Neuron (in vitro differentiated cells): ENCODE results near the gene CORO1C.

Source experiments
- H2AFZ ChIP-seq: one replicate; pipeline ENCODE4 v1.6.1; 2013; ENCODE audit warnings: low read depth, mild to moderate bottlenecking, inconsistent platforms, low read length, moderate library complexity
- H3K27me3 ChIP-seq: one replicate; pipeline ENCODE4 v1.6.1; 2013; ENCODE audit warnings: low read length; ENCODE audit not compliant: insufficient read depth
- H3K36me3 ChIP-seq: one replicate; pipeline ENCODE4 v1.6.1; 2013; ENCODE audit warnings: low read length; ENCODE audit not compliant: insufficient read depth
- H3K4me1 ChIP-seq: one replicate; pipeline ENCODE4 v1.6.1; 2013; ENCODE audit warnings: low read length; ENCODE audit not compliant: insufficient read depth
- H3K4me3 ChIP-seq: 2 replicates; pipeline ENCODE4 v1.5.1; 2013; ENCODE audit warnings: mild to moderate bottlenecking, low read length, moderate library complexity
- H3K9me3 ChIP-seq: one replicate; pipeline ENCODE4 v1.6.1; 2013; ENCODE audit warnings: low read length

Gene CORO1C

DNA sequence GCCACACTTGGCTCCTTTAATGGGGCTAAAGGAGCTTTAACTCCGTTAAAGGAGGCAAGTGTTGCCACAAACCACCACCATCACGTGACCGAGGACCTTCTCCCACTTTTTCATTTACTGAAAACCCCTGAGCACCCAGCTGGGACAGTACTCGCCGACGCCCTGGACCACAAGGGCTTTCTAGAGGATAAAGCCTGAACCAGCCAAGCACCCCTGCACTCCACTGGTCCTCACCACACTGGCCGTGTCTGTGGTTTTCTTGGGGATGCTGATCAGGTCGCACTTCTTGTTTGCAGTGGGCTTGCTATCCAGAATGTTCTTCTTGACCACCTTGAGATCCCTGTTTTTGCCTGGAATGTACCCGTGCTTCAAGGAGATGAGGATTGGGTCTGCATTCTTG lies 82.9 kb downstream of the CORO1C start:
- Histone ChIP-seq H3K4me1 (peaks cover 3% of the 10 kb centered on the region), H3K9me3 (no peaks in the 10 kb centered on the region), H2AFZ (no peak overlapping the region), H3K27me3 (no peaks in the 10 kb centered on the region), H3K36me3 (peaks cover 84% of the 10 kb centered on the region), H3K4me3 (no peak overlapping the region)

DNA sequence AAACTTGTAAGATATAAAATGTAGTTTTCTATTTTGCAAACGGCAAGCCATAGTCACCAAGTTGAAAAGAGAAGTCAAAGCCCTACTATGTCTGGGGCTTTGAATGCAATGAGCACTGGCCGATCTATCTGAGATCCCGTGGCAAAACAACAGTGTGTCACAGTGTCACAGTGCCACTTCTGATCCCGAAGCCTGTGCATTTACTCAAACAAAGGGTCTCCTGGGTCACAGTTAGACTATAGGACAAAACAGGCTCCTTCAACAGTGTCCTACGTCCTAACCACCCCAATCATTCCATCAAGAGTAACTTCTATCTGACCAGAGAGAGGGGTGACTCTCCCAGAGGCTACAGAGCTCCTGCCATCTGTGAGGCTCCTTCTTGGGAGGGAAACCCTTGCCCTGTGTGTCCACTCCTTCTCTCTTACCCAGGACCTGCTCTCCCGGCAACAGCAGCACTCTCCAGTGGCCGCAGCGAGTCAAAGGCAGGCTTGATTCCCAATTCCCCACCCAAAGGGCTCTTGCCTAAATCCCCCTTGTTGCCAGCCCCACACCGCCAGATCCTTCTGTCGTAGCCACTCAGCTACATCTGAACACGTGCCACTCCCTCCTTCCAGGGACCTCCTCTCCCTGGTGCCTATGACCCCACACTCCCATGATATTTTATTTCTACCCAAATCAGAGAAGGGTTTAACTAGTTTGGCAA lies 83.6 kb downstream of the CORO1C start:
- Histone ChIP-seq H3K27me3 (no peaks in the 10 kb centered on the region), H3K36me3 (peaks cover 78% of the 10 kb centered on the region)

DNA sequence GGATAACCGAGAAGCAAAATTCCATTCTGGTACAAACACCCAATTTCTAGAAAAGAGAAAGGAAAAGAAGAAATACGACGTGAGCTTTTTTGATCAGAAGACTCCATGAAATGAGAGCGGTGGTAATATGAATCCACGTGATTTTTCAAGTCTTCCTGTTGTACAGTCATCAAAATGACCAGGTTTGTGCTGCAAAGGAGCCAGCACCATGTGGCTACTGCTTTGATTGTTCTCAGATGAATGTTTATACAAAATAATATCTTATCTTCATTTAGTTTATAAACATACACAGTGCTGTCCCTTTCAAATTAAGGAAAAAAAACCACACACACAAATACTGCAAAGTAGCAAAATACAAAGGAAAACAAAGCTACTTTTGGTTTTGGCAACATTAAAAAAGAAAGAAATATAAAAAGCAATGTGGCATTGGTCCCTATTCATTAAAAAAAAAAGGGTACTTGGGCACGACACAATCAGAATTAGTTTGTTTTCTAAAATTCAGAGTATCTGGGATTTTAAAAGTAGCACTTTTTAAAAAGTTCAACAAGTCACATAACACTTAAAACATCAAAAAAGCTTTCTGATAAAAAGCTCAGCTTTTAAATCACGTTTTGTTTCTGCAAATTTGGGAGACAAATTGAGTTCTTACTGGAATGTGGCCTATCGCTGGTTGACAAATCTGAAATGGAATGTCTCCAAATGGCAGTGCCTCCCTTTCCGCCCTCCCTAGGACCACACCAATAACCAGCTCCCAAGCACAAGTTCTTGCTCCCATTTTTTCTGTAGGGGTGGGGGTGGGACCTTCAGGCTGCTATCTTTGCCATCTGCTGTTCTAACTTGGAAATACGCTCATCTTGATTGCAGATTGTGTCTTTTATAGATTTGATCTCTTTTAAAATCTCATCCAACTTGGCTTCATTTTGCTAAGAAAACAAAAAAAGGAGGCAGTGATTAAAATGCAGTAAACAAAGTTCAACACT lies 84.4 kb downstream of the CORO1C start:
- Histone ChIP-seq H3K36me3 (peaks cover 70% of the 10 kb centered on the region), H3K27me3 (no peaks in the 10 kb centered on the region), H2AFZ (no peak overlapping the region), H3K4me1 (peaks cover 3% of the 10 kb centered on the region), H3K9me3 (no peaks in the 10 kb centered on the region), H3K4me3 (no peak overlapping the region)

More for the DNA sequence above, 83.6 kb downstream of the CORO1C start:
- no peak overlapping the region for H3K4me3 ChIP-seq
- H2AFZ ChIP-seq = no peak overlapping the region
- H3K4me1 ChIP-seq = peaks cover 3% of the 10 kb centered on the region
- no peaks in the 10 kb centered on the region for H3K9me3 ChIP-seq

DNA sequence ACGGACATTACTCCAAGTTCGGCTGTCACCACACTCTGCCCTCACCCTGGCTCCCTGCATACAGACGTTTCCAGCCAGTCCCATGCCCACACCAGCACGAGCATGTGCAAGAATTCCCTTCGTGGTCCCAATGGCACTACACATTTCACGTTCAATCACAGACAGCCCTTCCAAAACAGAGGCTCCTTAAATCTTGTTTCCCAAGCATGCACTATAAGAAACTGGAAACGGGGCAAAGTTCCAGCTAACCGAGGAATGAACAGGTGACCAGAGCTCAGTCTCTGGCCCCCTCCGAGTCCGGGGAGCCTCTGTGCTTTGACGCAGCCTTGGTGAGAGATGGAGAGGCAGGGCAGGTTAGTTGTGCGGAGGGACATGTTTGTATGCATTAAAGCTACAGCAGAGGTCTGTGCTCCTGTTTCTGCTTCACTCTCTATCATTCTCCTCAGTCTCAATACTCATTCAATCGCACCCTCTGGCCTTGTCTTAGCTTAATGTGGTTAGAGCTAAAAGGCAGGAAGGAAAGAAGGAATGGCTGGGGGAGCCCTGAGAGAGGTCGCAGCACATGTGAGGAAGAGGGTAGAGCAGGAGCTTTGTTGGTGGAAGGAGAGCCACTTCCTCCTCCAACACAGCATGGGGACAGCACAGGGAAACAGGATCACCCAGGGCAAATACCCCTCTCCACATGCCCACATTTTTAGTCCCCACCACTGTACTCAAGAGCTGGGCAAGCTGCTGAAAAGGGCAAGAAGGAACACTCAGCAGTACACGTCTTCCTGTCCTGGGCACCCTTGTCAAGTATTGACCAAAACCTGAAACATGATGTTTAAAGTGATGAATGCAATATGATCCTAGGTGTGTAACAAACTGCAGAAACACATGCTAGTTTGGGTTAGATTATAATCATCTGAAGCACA lies 85.4 kb downstream of the CORO1C start:
- Histone ChIP-seq H3K27me3 (no peaks in the 10 kb centered on the region), H3K9me3 (no peaks in the 10 kb centered on the region), H3K36me3 (peaks cover 61% of the 10 kb centered on the region), H2AFZ (no peak overlapping the region), H3K4me3 (no peak overlapping the region), H3K4me1 (peaks cover 3% of the 10 kb centered on the region)

DNA sequence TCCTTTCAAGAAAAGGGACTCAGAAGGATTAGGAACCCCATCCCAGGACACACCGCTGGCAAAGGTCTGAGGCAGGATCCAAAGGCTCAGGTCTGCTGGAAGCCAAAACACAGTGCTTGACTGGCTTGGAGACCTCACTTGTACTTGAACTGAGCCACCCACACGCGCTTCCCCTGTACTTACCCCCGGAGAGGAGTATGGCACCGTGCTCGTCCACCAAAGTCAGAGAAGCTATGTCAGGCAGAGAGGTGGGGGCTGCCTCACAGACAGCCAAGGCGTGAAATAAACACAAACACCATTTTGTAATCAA lies 86.6 kb downstream of the CORO1C start:
- Histone ChIP-seq H2AFZ (no peak overlapping the region), H3K36me3 (peaks cover 49% of the 10 kb centered on the region), H3K4me3 (no peak overlapping the region), H3K4me1 (peaks cover 6% of the 10 kb centered on the region), H3K27me3 (no peaks in the 10 kb centered on the region), H3K9me3 (no peaks in the 10 kb centered on the region)

DNA sequence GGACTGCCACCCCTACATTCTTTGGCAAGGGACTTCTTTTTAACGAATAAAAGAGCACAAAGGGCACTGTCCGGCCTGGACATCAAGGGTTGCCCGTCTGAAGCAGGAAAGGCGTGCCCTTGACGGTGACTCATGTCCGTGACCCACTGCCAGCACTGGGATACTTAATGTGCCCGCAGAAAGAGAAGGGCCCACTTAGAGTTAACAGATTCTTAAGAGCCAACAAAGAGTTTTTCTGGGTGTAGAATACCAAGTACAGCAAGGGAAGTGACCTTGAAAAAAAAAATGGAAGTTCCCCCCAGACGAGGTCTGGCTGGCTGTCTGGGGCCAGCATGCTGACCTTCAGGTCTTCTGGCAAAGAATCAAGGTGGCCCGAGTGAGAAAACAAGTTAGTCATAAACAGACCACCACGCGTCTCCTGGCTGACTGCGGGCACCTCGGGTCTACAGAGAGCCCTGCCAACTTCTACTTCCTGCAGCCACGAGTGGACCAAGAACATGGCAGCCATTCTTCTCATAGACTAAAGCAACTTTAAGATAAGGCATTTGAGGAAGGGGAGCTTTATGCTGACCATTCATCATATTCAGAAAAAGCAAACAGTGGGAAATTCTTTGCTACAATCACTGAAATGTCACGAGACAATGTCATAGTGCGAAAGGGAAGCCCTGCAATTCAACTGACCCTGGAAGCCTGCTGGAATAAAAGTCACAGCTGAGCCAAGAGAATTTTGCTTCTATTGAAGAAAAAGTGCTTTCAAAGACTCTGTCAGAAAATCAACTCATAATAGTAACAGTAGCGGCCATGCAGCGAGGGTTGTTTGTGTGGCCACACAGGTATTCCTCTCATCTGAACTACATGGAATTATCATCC lies 87.1 kb downstream of the CORO1C start:
- no peak overlapping the region for H2AFZ ChIP-seq
- peaks cover 43% of the 10 kb centered on the region for H3K36me3 ChIP-seq
- no peaks in the 10 kb centered on the region for H3K9me3 ChIP-seq
- H3K4me1 ChIP-seq = peaks cover 10% of the 10 kb centered on the region
- H3K4me3 ChIP-seq = no peak overlapping the region
- no peaks in the 10 kb centered on the region for H3K27me3 ChIP-seq

DNA sequence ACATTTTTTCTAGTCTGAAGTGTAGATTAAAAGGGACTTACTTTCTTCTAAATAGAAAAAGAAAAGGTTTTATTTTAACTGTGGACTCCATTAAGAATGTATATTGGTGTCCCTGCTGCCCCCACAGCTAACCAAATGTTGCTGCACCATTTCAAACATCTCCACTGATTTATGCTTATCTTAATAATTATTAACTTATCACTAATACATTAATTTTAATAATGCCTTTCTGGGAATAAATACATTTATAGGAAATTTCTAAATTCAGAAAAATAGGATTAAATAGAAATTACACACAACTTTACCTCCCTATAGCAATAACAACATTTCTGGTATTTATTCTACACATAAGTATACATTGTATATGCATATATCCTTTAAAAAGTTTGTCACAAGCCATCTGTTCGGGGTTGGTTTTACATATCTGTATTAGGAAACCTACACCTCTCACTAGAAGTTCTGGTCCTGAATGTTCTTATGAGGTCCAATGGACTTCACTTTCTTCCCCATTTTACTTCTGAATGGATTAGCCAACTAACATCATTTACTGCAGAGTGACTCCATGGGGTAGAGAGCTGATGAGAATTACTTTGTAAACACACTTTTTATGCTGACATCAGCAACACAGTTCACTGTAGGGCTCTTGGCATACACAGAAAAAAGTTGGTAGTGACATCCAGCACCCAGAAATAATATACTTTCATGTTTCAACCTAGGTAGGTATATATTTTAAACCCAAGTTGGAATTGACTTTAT lies 88.2 kb downstream of the CORO1C start:
- Histone ChIP-seq H3K4me1 (peaks cover 21% of the 10 kb centered on the region), H3K36me3 (peaks cover 32% of the 10 kb centered on the region)

DNA sequence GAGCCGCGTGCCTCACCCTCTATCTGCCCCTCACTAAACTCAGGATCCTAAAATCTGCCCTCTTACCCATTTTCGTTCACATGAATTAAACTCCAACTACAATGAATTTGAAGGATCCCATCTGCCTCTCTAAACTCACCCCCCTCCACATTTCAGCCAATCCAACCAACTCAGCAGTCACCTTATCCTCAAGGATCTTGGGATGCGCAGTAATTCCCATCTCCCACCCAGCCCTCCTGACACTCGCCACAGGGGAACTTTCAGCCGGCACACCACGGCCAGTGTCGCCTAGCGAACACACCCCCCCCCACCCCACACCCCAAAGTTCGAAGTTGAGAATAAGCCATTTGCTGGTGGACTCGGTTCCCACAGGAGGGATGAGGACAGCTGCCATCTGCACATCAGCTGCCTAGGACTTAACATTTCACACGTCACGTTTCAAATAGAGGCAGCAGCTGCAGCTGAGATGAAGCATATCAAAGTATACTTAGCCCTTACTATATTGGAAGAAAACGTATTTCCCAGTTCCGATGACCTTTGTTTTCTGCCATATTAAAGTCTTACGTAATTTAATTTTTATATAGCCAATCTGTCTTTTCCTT lies 88.9 kb downstream of the CORO1C start:
- Histone ChIP-seq H3K36me3 (peaks cover 25% of the 10 kb centered on the region), H3K9me3 (no peaks in the 10 kb centered on the region), H3K27me3 (no peaks in the 10 kb centered on the region), H2AFZ (no peak overlapping the region), H3K4me1 (peaks cover 28% of the 10 kb centered on the region), H3K4me3 (no peak overlapping the region)

More for the DNA sequence above, 88.2 kb downstream of the CORO1C start:
- H3K27me3 ChIP-seq = no peaks in the 10 kb centered on the region
- H3K4me3 ChIP-seq = no peak overlapping the region
- no peak overlapping the region for H2AFZ ChIP-seq
- no peaks in the 10 kb centered on the region for H3K9me3 ChIP-seq

DNA sequence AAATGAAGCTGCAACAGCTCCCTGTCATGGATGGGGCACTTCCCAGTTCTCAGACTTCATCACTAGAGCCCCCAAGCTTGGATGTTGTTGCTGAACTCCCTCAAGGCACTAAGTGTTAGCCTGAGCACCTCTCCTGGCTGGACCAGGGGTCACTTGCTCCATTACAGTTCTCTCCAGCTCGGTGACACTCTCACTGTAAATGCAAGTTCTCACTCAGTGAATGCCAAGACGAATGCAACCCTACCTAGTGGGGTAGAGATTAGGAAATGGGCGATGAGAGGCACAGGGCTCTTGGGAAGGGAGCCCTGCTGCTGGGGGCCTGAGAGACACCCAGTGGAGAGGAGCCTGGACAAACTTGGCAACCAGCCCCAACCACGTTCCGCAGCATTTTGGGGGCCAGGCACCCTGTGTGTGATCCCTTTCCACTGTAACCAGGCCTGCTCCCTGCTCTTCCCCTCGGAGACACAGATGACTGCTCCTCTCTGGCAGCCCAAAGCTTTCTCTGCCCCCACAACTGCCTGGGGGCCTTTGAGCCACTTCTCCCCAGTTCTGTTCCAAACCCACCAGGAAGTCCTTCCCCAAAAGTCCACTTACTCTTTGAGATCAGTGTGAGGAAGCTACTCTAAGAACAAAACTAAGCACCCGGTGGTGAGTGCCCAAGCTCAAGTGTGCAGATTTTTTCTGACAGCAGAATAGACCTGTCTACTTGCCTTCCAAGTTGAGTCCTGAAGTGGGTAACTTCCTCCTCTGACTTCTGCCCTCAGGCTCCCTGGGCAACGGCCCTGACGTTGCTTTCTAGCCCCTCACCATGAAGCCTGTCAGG lies 89.7 kb downstream of the CORO1C start:
- H3K36me3 ChIP-seq = peaks cover 19% of the 10 kb centered on the region
- no peaks in the 10 kb centered on the region for H3K9me3 ChIP-seq
- no peaks in the 10 kb centered on the region for H3K27me3 ChIP-seq
- no peak overlapping the region for H2AFZ ChIP-seq
- H3K4me3 ChIP-seq = no peak overlapping the region
- H3K4me1 ChIP-seq = peaks cover 32% of the 10 kb centered on the region

DNA sequence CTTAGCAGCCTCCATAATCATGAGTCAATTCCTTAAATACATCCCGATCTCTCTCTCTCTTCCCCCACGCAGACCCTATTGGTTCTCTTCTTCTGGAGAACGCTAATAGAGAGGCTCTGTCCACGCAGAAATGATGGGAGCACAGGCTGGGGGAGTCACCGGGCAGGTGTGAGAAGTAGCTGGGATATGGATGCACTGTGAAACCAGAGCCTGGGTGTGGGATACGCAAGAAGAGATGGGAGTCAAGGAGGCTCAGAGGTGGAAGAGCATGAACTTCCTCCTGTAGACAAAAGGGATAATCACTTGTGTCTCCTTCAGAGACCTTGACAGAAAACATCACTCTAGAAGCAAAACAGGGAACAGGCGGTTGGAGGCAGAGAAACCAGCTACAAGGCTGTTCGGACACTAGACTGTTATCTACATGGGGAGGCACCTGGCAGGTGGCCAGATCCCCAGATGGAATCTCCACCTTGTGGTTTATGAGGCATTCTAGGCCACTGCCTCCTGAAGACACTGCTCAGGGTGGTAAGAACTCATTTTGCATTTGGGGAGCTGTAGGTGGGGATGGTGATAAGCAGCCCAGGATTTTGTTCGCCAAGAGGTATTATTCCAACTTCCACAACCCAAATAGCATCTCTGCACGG lies 90.4 kb downstream of the CORO1C start:
- Histone ChIP-seq H3K27me3 (no peaks in the 10 kb centered on the region), H3K9me3 (no peaks in the 10 kb centered on the region), H2AFZ (no peak overlapping the region), H3K36me3 (peaks cover 11% of the 10 kb centered on the region), H3K4me1 (peaks cover 32% of the 10 kb centered on the region), H3K4me3 (no peak overlapping the region)
